Spleen (tissue), 11 donors: ENCODE measurements around the gene SLC7A11. TPM values are rescaled to one million over a fixed set of nuclear protein-coding genes. Genes with fewer than 3 reads are reported as not detected.

ENCODE experiments used
- DNase-seq: peaks from one replicate; pipeline ENCODE4 v3.0.0-alpha.2; 2020
- H3K27ac ChIP-seq, 8 donors: fragments of 200-600 bp; sonication (generic) in 7 of 8; 1 replicate in 4 of 8; 2 replicates in 4 of 8; pipeline versions ENCODE4 v1.5.0 to v1.8.0; 2016 to 2021; ENCODE audit warnings: inconsistent platforms in 4 of 8, mild to moderate bottlenecking in 4 of 8, moderate library complexity in 1 of 8
- H3K27me3 ChIP-seq, 7 donors: fragments of 200-600 bp; sonication (generic) in 6 of 7; replicated peaks in 1 of 7; 1 replicate in 4 of 7; 2 replicates in 3 of 7; pipeline versions ENCODE4 v1.5.0 to v1.8.0; 2016 to 2021; ENCODE audit warnings: inconsistent platforms in 3 of 7, mild to moderate bottlenecking in 1 of 7
- H3K36me3 ChIP-seq, 6 donors: fragments of 200-600 bp; sonication (generic) in 5 of 6; 1 replicate in 4 of 6; 2 replicates in 2 of 6; pipeline versions ENCODE4 v1.5.0 to v1.8.0; 2016 to 2021; ENCODE audit warnings: inconsistent platforms in 2 of 6
- H3K4me1 ChIP-seq, 6 donors: fragments of 200-600 bp; sonication (generic) in 5 of 6; 1 replicate in 3 of 6; 2 replicates in 3 of 6; pipeline versions ENCODE4 v1.5.0 to v1.8.0; 2016 to 2021; ENCODE audit warnings: inconsistent platforms in 3 of 6
- H3K4me3 ChIP-seq, 8 donors: fragments of 200-600 bp; sonication (generic) in 7 of 8; 1 replicate in 4 of 8; 2 replicates in 4 of 8; pipeline versions ENCODE4 v1.5.0 to v1.8.0; 2016 to 2021; ENCODE audit warnings: inconsistent platforms in 4 of 8, mild to moderate bottlenecking in 4 of 8, moderate library complexity in 2 of 8
- H3K9me3 ChIP-seq, 8 donors: fragments of 200-600 bp; sonication (generic) in 7 of 8; 1 replicate in 4 of 8; 2 replicates in 4 of 8; pipeline versions ENCODE4 v1.5.0 to v1.8.0; 2016 to 2021; ENCODE audit warnings: inconsistent platforms in 4 of 8
- CTCF ChIP-seq, 11 experiments: fragments of 200-600 bp in 7 of 11; fragments of 450-650 bp in 4 of 11; sonication (generic) in 4 of 11; IDR thresholded peaks in 8 of 11; conservative IDR thresholded peaks in 3 of 11; 1 replicate in 7 of 11; 2 replicates in 4 of 11; pipeline versions ENCODE4 v1.4.0 to v1.8.0; 2016 to 2021; ENCODE audit warnings: antibody characterized with exemption in 11 of 11, inconsistent platforms in 4 of 11, mild to moderate bottlenecking in 1 of 11
- POLR2A ChIP-seq, 3 donors: fragments of 450-650 bp; IDR thresholded peaks; one replicate each; pipeline ENCODE4 v1.5.1; 2017; ENCODE audit warnings: antibody characterized with exemption in 3 of 3, mild to moderate bottlenecking in 1 of 3
- POLR2AphosphoS5 ChIP-seq, 3 donors: sonication (generic); formaldehyde crosslinking; IDR thresholded peaks; one replicate each; pipeline ENCODE4 v1.5.1; 2017; ENCODE audit warnings: antibody characterized with exemption in 3 of 3
- WGBS, 5 donors: extraction: QIAGEN DNeasy Blood & Tissue Kit in 3 of 5; methylation state at CpG; one replicate each; pipeline versions ENCODE4 v1.1.5 to v1.1.7; 2013 to 2018; 5-methylcytosine and 5-hydroxymethylcytosine counted together
- intact Hi-C: fragments of 100-400 bp; cut with DNase I; formaldehyde crosslinking; loops from one replicate; pipeline ENCODE4 v1.15.0; 2023; ENCODE audit warnings: low total_unique reads
- polyA plus RNA-seq, 3 donors: library from polyadenylated mRNA; stranded (reverse); fragments of 200-250 nt; gene quantifications; one replicate each; pipeline ENCODE4 v1.2.1, GENCODE V29; 2013
- total RNA-seq, 7 donors: library from RNA; depleted of rRNA in 3 of 7; stranded (reverse); fragments of >200 nt in 3 of 7; fragmentation: NEBNext Ultra II Directional in 4 of 7; extraction: Animal tissue kit (Norgen Biotek cat#: 25700) in 4 of 7; gene quantifications; one replicate each; pipeline versions ENCODE4 v1.1.0 to v1.2.1, GENCODE V29; 2016 to 2021
- donor health status: healthy with polysubstance abuse.
- donor health status: DM: no; HTN: no; CAD: no; lungs with moderate emphysema.
- donor health status: DM: no; HTN: no; CAD: no.
- donor health status: Bipolar disorder and iron deficiency.
- donor health status: healthy.
- donor health status: DM: no; HTN: no; CAD: no.
- donor health status: DM: yes; HTN: yes; CAD: no.

Gene SLC7A11
- total and polyA plus RNA-seq, 10 donors: 0.13 to 2.1 (median 0.52) TPM

GRCh38 chr4:138267835-138268234, 25.7 kb upstream of the SLC7A11 start:
- TF ChIP-seq POLR2A (IDR thresholded peaks at IDR 0.05) (no peak), CTCF (IDR thresholded peaks at IDR 0.05 in 8 of 11, conservative IDR thresholded peaks at IDR 0.05 in 3 of 11) (no peak), POLR2AphosphoS5 (IDR thresholded peaks at IDR 0.05) (no peak)
- no peaks in the 10 kb centered on the region for H3K4me1 ChIP-seq
- intact Hi-C loops: no loop called here
- no peaks in the 10 kb centered on the region for H3K36me3 ChIP-seq
- no peak overlapping the region for H3K27ac ChIP-seq
- DNase-seq: no peak
- no peaks in the 10 kb centered on the region for H3K9me3 ChIP-seq
- H3K27me3 ChIP-seq: no peaks in the 10 kb centered on the region
- H3K4me3 ChIP-seq: no peak overlapping the region

- TF ChIP-seq POLR2A (IDR thresholded peaks at IDR 0.05) (no peak), POLR2AphosphoS5 (IDR thresholded peaks at IDR 0.05) (no peak), CTCF (IDR thresholded peaks at IDR 0.05 in 8 of 11, conservative IDR thresholded peaks at IDR 0.05 in 3 of 11) (no peak)
- H3K27ac ChIP-seq: no peak overlapping the region
- DNase-seq: no peak
- H3K36me3 ChIP-seq: no peaks in the 10 kb centered on the region
- 80 to 96% (median 93%) methylated on average over 5 of the region's 5 CpGs for WGBS, 5 donors
- H3K4me1 ChIP-seq: no peaks in the 10 kb centered on the region
- intact Hi-C loops: no loop called here
- H3K27me3 ChIP-seq: no peaks in the 10 kb centered on the region
- H3K9me3 ChIP-seq: no peaks in the 10 kb centered on the region
- no peak overlapping the region for H3K4me3 ChIP-seq
Measured at GRCh38 chr4:138266948-138267347, 24.8 kb upstream of the SLC7A11 start.

DNA sequence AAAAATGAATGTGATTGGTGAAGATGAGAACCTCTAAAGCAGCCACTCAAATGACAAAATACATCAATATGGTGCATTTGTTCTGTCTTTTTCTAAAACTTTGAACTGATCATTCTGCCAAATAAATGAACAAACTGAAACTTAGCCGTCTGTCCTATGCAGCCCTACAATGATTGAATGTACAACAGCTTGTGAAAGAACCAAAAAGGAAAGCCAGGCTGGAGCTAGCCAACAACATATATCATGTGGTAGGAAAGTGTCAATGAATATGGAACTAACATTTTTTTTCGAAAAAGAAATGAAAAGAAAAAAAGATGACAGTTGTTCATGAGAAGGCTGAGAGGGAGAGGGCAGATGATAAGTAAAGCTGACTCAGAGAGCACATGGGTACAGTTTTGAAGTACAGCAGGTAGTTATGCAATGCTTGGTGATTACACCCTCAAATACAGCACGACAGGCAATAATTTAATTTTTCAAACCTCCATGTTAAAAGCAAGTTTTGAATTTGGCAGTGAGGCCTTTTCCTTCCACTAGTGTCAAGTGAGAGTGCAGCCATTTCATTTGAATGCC, 21.2 kb upstream of the SLC7A11 start:
- no peak for TF ChIP-seq POLR2A (IDR thresholded peaks at IDR 0.05)
- TF ChIP-seq CTCF (IDR thresholded peaks at IDR 0.05 in 8 of 11, conservative IDR thresholded peaks at IDR 0.05 in 3 of 11): no peak
- no peak for TF ChIP-seq POLR2AphosphoS5 (IDR thresholded peaks at IDR 0.05)
- no peaks in the 10 kb centered on the region for H3K4me1 ChIP-seq
- no peak overlapping the region for H3K27ac ChIP-seq
- H3K27me3 ChIP-seq: no peaks in the 10 kb centered on the region
- intact Hi-C loops: no loop called here
- 26 to 42% (median 31%) methylated on average over 3 of the region's 3 CpGs for WGBS, 5 donors
- DNase-seq: no peak
- H3K4me3 ChIP-seq: no peak overlapping the region
- H3K36me3 ChIP-seq: no peaks in the 10 kb centered on the region
- no peaks in the 10 kb centered on the region for H3K9me3 ChIP-seq

DNA sequence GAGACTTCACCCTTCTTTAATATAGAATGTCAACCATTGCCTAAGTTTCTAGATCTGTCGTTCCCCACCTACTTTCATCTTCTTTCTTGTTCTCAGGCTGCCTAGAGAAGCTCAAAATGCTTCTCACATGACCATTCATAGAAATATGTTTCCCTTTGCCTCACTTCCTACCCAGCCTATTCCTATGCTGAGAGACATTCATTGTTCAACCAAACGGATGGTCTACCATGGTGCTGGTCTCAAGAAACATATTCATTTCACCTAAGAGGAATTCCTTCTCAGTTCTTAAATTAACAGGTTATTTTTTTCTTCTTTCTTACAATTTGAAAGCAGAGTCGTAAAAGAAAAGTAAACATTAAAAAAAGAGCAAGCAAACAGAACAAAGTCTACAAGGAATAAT, 20.3 kb upstream of the SLC7A11 start:
- no peak overlapping the region for H3K27ac ChIP-seq
- H3K9me3 ChIP-seq: no peaks in the 10 kb centered on the region
- H3K4me1 ChIP-seq: no peaks in the 10 kb centered on the region
- DNase-seq: no peak
- intact Hi-C loops: no loop called here
- no peaks in the 10 kb centered on the region for H3K36me3 ChIP-seq
- no peaks in the 10 kb centered on the region for H3K27me3 ChIP-seq
- no peak overlapping the region for H3K4me3 ChIP-seq
- TF ChIP-seq POLR2A (IDR thresholded peaks at IDR 0.05): no peak
- TF ChIP-seq POLR2AphosphoS5 (IDR thresholded peaks at IDR 0.05): no peak
- no peak for TF ChIP-seq CTCF (IDR thresholded peaks at IDR 0.05 in 8 of 11, conservative IDR thresholded peaks at IDR 0.05 in 3 of 11)
- WGBS, 5 donors: 70 to 86% (median 83%) methylated on average over 3 of the region's 3 CpGs
